Epidermal melanocyte (primary cell): ENCODE data around the gene ANKS1A.

ENCODE experiments used
- DNase-seq: peaks from one replicate; pipeline ENCODE4 v3.0.0; 2011; ENCODE audit warnings: low spot score; ENCODE audit not compliant: insufficient read length

ANKS1A gene

GRCh38 chr6:35019831-35020230 lies 130.8 kb downstream of the ANKS1A start:
- no peak for DNase-seq

GRCh38 chr6:35021004-35021403 lies 131.9 kb downstream of the ANKS1A start:
- DNase-seq: no peak

GRCh38 chr6:35023091-35024000 lies 134.3 kb downstream of the ANKS1A start:
- DNase-seq: no peak

- no peak for DNase-seq
Measured at GRCh38 chr6:35024551-35025054, 135.5 kb downstream of the ANKS1A start.

DNA sequence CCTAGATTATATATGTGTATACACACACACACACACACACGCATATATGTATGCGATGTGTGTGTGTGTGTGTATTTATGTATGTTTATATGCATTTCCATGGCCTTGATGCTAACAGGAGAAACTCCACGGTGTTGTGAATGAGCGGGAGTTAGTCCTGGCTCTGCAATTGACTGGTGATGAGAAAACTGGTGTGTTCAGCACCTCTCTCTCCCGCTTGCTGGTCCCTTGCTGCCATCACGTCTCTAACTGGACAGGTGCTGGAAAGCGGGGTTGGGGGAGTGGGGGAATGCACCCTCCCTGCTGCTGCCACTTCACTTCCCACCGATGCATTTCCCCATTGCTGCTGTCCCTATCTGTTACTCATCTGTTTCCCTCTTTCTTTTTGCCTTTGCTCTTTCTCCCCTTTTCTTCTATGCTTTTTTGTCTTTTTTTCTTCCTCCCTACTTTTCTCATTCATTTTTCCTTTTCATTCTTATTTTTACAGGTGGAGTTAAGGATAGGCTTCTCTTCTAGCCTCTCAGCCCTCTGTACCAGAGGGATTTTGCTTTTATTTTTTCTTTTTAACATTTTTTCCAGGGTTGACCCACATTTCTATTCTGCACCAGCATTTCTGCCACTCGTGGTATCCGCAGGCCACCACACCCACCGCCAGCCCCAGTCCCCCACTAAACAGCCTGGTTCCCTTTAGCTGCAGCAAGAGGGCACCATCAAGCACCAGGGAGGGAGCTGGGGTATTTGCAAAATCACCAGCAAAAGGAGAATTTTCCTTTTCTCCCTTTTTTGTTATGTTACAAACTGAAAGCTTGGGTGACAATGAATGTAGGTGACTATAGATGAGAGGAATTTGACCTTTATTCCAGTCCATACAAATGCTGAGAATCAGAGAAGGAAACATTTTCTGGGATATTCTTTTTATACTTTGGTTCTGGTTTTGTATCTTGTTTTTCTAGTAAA lies 136.5 kb downstream of the ANKS1A start:
- DNase-seq: no peak

- DNase-seq: no peak
Measured at GRCh38 chr6:35026434-35027222, 137.6 kb downstream of the ANKS1A start.

DNA sequence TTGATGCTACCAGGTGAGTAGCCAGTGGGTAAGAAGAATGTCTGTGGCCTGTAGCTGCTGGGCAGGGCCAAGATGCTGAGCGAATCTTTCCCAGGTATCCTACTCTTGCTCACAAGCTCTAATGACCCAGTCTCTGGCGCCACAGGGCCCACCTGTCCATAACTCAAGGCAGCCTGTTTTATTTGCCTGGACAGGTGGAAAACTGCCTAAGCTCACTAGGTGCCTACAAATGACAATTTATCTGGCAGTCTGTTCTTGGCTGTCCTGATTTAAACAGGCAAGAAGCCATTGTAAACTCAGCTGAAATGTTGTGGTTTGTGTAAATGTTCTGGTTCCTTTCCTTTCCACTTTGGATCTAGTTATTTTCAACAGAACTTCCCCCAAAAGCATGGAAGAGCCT lies 138.8 kb downstream of the ANKS1A start:
- no peak for DNase-seq

DNA sequence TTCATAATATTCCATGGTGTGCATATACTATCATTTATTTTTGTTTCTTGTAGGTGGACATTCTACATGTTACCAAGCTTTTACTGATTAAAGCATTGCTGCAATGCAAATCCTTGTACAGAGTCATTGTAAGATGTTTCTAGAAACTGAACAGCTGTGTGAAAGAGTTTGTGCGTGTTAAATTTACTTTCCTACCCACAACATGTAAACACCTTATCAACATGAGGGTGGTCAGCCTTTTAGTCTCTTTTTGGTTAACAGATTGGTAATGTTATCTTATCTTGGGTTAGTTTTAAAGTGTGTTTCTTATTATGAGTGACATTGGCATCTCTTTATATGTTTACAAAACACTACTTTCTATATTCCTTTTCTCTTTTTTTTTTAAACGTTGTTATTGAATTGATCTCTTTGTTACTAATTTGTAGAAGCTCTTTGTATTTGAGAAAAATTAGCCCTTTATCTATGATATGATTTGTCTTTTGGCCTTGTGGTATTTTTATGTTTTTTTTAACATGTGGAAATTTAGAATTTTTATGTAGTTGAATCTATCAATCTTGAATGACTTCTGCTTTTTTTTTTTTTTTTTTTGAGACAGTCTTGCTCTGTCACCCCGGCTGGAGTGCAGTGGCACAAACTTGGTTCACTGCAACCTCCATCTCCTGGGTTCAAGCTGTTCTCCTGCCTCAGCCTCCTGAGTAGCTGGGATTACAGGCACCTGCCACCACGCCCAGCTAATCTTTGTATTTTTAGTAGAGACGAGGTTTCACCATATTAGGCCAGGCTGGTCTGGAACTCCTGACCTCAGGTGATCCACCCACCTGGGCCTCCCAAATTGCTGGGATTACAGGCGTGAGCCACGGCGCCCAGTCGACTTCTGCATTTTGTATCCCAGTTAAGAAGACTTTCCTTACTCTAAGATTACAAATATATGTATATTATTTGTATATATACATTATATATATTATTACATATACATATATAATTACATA lies 140.0 kb downstream of the ANKS1A start:
- DNase-seq: no peak

DNA sequence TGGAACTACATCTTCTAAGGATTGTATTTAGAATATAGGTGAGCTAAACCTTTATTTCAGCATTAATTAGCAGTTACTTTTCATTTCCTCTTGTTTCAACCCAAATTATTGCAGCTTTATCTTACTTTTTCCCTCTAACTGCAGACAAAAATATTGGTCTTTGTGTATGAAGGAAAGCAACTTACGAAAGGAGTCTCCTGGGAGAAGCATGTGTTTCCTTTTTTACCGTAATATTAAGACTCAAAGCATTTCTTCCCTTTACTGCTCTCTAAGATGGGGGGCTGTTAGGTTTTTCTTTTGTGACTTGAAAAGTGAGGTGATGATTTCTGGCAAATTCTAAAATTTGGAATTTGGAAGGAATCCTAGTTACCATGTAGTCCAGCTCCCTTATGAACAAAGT lies 141.0 kb downstream of the ANKS1A start:
- no peak for DNase-seq

DNA sequence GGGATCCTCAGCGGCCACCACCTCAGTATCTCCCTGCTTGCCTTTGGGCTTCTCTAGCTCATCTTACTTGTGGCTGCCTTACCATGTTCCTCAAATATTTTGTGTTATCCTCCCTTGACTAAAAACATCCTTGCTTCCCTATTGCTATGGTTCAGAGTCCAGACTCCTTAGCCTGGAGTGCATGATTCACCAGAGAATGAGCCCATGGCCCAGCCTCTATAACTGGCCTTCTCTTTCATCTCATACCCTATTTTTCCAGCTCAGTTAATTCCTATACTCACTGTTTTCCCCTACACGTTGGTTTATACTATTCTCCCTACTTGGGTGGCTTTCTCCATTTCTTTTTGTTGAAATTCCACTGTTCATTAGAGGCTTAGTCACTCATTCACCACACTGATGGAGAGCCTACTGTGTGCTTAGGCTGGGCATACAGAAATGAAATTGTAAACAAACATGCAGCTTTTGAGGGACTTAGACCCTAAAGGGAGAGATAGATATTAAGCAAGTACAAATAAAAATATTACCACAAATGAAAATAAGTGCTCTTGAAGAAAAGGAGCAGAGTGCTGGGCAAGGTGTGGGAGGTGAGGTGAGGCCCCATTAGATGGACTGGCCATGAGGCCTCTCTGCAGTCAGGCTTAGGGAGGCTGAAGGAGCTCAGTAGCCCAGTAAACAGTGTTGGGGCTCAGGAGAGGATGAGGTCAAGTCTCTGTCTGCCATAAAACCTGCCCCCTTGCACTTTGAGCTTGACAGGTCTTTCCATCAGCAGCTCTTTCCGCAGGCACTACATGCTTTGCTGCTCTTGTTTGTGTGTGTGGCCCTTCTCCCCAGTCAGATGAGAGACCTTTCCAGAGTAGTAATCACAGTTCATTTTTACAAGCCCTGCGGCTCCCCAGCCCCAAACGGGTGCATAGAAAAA lies 142.8 kb downstream of the ANKS1A start:
- DNase-seq: no peak

- no peak for DNase-seq
Measured at GRCh38 chr6:35033683-35034082, 144.6 kb downstream of the ANKS1A start.

- DNase-seq: no peak
Measured at GRCh38 chr6:35034411-35035191, 145.5 kb downstream of the ANKS1A start.

- no peak for DNase-seq
Measured at GRCh38 chr6:35035481-35036030, 146.5 kb downstream of the ANKS1A start.

DNA sequence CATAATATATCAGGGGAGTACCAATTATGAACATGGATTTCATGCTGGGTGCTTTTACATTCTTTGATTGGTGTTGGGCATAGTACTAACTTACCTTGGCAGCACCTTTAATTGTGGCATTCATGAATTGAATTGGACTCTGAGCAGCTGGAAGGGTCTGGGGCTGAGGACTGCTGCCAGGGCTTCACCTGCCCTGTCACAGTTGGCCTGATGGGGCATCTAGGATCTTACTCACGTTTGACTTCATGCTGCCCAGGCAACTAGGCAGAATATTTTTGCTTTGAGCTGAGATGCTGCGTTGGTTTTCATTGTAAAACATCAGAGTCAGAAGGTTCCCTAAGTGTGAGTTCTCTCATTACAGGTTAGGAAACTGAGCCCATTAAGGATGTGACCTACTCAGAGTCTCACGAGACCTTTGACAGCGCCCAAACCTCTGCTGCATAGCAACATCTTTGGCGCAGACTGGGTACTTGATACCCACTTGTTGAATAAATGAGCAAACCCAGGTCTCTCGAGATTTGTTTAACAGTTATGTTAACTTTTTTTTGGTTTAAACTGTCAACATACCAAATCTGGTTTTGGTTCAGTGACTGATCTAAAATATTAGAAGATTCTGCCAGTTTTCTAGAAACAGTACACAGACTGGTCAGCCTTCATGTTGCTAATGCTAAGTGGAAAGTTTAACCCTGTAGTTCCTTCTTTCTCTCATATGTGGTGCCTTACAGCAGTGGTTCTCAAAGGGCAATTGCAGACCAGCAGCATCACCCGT lies 147.2 kb downstream of the ANKS1A start:
- no peak for DNase-seq

DNA sequence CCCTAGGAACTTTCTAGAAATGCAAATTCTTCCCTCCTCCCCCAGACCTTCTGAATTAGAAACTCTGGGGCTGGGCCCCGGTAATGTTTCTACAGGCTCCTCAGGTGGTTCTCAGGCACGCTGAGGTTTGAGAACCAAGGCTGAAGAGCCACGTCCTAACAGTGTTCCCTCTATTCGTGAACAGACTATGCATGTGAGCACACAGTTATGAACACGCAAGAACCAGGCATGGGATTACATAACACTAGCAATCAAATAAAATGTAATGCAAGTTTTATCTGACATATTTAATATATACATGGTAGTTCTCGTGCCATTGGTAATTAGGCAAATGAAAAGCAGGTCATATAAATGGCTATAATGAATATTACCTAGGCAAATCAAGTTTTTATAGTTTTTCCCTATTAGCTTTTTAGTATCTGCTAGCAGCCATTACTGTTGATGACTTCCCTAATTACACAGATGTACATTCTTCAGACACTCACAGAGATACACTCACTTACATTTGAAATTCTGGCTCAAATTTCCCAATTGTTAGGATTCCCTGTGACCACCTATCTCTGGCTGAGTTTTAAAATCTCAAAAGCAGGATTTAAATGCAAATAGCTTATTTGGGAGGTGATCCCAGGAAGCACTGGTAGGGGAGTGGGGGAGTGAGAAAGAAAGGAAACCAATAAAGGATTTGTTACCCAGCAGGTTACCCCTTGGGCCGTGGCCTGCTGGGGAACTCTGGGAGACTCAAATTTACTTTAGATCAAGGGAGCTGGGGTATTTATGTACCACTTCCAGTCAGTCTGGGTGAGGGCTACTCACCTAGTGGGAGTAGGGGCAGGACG lies 148.0 kb downstream of the ANKS1A start:
- no peak for DNase-seq

GRCh38 chr6:35037664-35038038 lies 148.6 kb downstream of the ANKS1A start:
- DNase-seq: no peak
